Measurements from ENCODE around the gene SAMM50. TPM values are rescaled to one million over a fixed set of nuclear protein-coding genes. Genes with fewer than 3 reads are reported as not detected.

SAMM50 gene
- total and polyA plus RNA-seq, 4 donors, result 19.2 to 30.1 (median 26.0) TPM

GRCh38 chr22:43985532-43985931, 30.3 kb downstream of the SAMM50 start:
- TF ChIP-seq TAF1 (conservative IDR thresholded peaks at IDR 0.05) (no peak), FOXA2 (IDR thresholded peaks at IDR 0.05) (no peak), JUND (IDR thresholded peaks at IDR 0.05) (no peak), GABPA (IDR thresholded peaks at IDR 0.05 in 1 of 2, conservative IDR thresholded peaks at IDR 0.05 in 1 of 2) (no peak), HNF4A (conservative IDR thresholded peaks at IDR 0.05) (no peak), CTCF (IDR thresholded peaks at IDR 0.05; ENCODE audit: low read depth, low read length, missing input control) (no peak), MAX (IDR thresholded peaks at IDR 0.05) (no peak)
- Histone ChIP-seq H3K36me3 (ENCODE audit: control insufficient read depth in 4 of 4, insufficient read depth in 3 of 4, low read depth in 1 of 4, low read length in 3 of 4) (peaks cover 18 to 71% (median 58%) of the 10 kb centered on the region in 4 donors), H3K9ac (ENCODE audit: low read depth in 1 of 2, low read length in 2 of 2) (no peak overlapping the region), H3K4me1 (ENCODE audit: control insufficient read depth in 4 of 4, insufficient read depth in 4 of 4, low read length in 3 of 4) (no peaks in the 10 kb centered on the region), H3K4me3 (ENCODE audit: low read depth in 1 of 3, low read length in 3 of 3) (no peak overlapping the region), H3K27ac (ENCODE audit: low read depth in 1 of 2, low read length in 2 of 2) (no peak overlapping the region), H3K9me3 (ENCODE audit: control insufficient read depth in 4 of 4, low read length in 3 of 4) (no peaks in the 10 kb centered on the region), H3K27me3 (ENCODE audit: control insufficient read depth in 4 of 4, insufficient read depth in 4 of 4, low read length in 3 of 4) (no peaks in the 10 kb centered on the region)
- WGBS, result 92% methylated on average over 12 of the region's 12 CpGs
- no peak for DNase-seq (ENCODE audit: low spot score)

- H3K27me3 ChIP-seq (ENCODE audit: control insufficient read depth in 4 of 4, insufficient read depth in 4 of 4, low read length in 3 of 4), result no peaks in the 10 kb centered on the region
- no peak overlapping the region for H3K27ac ChIP-seq (ENCODE audit: low read depth in 1 of 2, low read length in 2 of 2)
- no peak for DNase-seq (ENCODE audit: low spot score)
- peaks cover 16 to 72% (median 58%) of the 10 kb centered on the region in 4 donors for H3K36me3 ChIP-seq (ENCODE audit: control insufficient read depth in 4 of 4, insufficient read depth in 3 of 4, low read depth in 1 of 4, low read length in 3 of 4)
- no peak overlapping the region for H3K4me3 ChIP-seq (ENCODE audit: low read depth in 1 of 3, low read length in 3 of 3)
- WGBS, result 89% methylated on average over 8 of the region's 8 CpGs
- H3K9me3 ChIP-seq (ENCODE audit: control insufficient read depth in 4 of 4, low read length in 3 of 4), result no peaks in the 10 kb centered on the region
- H3K9ac ChIP-seq (ENCODE audit: low read depth in 1 of 2, low read length in 2 of 2), result no peak overlapping the region
- no peaks in the 10 kb centered on the region for H3K4me1 ChIP-seq (ENCODE audit: control insufficient read depth in 4 of 4, insufficient read depth in 4 of 4, low read length in 3 of 4)
- TF ChIP-seq MAX (IDR thresholded peaks at IDR 0.05), result no peak
- no peak for TF ChIP-seq SP1 (IDR thresholded peaks at IDR 0.05)
- no peak for TF ChIP-seq ATF3 (IDR thresholded peaks at IDR 0.05)
- TF ChIP-seq EGR1 (IDR thresholded peaks at IDR 0.05; ENCODE audit: low read depth in 2 of 2), result no peak
- TF ChIP-seq NR2F2 (IDR thresholded peaks at IDR 0.05), result no peak
Observed at GRCh38 chr22:43988116-43988820, 33.0 kb downstream of the SAMM50 start.

- no peak for DNase-seq (ENCODE audit: low spot score)
- H3K36me3 ChIP-seq (ENCODE audit: control insufficient read depth in 4 of 4, insufficient read depth in 3 of 4, low read depth in 1 of 4, low read length in 3 of 4), result peaks cover 15 to 66% (median 55%) of the 10 kb centered on the region in 4 donors
Observed at GRCh38 chr22:43988960-43989359, 33.7 kb downstream of the SAMM50 start.

More at GRCh38 chr22:43988960-43989359, 33.7 kb downstream of the SAMM50 start:
- no peaks in the 10 kb centered on the region for H3K9me3 ChIP-seq (ENCODE audit: control insufficient read depth in 4 of 4, low read length in 3 of 4)
- H3K27me3 ChIP-seq (ENCODE audit: control insufficient read depth in 4 of 4, insufficient read depth in 4 of 4, low read length in 3 of 4), result no peaks in the 10 kb centered on the region
- no peak overlapping the region for H3K27ac ChIP-seq (ENCODE audit: low read depth in 1 of 2, low read length in 2 of 2)
- H3K9ac ChIP-seq (ENCODE audit: low read depth in 1 of 2, low read length in 2 of 2), result no peak overlapping the region
- 95% methylated on average over 10 of the region's 10 CpGs for WGBS
- TF ChIP-seq ATF3 (IDR thresholded peaks at IDR 0.05) (no peak), EGR1 (IDR thresholded peaks at IDR 0.05; ENCODE audit: low read depth in 2 of 2) (no peak), RAD21 (IDR thresholded peaks at IDR 0.05) (no peak), NR2F2 (IDR thresholded peaks at IDR 0.05) (no peak), CTCF (IDR thresholded peaks at IDR 0.05; ENCODE audit: low read depth, low read length, missing input control) (no peak), HNF4G (IDR thresholded peaks at IDR 0.05) (no peak)
- no peak overlapping the region for H3K4me3 ChIP-seq (ENCODE audit: low read depth in 1 of 3, low read length in 3 of 3)
- no peaks in the 10 kb centered on the region for H3K4me1 ChIP-seq (ENCODE audit: control insufficient read depth in 4 of 4, insufficient read depth in 4 of 4, low read length in 3 of 4)

All from liver (tissue), 9 donors.